AG10803 (cell line): Measurements from ENCODE around the gene LGALS14.
"Not testable (repeated sequence)": the region's sequence is repeated elsewhere in the genome, so short reads cannot be mapped to it uniquely, and the experiment has no call there.

Source experiments
- DNase-seq: peaks from one replicate; pipeline ENCODE4 v3.0.0; 2010; ENCODE audit warnings: low read depth
- H3K4me3 ChIP-seq: 2 replicates; pipeline ENCODE4 v1.5.1; 2011; ENCODE audit warnings: mild to moderate bottlenecking, low read length, control low read depth
- TF ChIP-seq, protein P1 (sequence below): conservative IDR thresholded peaks from 2 replicates; pipeline ENCODE4 v1.5.1; 2011; ENCODE audit warnings: mild to moderate bottlenecking, low read length, control low read depth, inconsistent platforms

LGALS14 gene

DNA sequence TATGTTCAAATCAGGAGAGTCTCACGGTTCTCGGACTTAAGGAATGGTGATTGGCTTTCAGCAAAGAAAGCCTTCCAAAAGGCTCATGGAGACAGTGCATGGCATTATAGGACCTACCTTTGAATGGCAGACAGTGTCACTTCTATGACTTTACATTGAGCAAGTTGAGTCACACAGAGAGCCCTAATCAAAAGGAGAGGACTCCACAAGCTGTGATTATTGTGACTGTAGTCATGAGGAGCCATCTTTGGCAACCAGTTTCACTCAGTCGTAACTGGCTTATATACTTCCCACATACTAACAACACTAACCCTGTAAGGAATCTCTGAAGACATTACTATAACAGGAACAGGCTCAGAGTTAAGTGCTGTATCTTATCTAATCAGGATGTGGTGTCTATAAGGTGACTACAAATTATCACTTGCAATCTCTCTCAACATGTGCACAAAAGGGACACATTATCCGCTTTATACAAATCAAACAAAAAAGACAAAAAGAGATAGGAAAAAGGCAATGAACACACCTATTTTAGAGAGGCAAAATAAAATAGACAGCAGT, 6.1 kb downstream of the LGALS14 start:
- no peak overlapping the region for H3K4me3 ChIP-seq
- DNase-seq: no peak
- TF ChIP-seq, protein P1, sequence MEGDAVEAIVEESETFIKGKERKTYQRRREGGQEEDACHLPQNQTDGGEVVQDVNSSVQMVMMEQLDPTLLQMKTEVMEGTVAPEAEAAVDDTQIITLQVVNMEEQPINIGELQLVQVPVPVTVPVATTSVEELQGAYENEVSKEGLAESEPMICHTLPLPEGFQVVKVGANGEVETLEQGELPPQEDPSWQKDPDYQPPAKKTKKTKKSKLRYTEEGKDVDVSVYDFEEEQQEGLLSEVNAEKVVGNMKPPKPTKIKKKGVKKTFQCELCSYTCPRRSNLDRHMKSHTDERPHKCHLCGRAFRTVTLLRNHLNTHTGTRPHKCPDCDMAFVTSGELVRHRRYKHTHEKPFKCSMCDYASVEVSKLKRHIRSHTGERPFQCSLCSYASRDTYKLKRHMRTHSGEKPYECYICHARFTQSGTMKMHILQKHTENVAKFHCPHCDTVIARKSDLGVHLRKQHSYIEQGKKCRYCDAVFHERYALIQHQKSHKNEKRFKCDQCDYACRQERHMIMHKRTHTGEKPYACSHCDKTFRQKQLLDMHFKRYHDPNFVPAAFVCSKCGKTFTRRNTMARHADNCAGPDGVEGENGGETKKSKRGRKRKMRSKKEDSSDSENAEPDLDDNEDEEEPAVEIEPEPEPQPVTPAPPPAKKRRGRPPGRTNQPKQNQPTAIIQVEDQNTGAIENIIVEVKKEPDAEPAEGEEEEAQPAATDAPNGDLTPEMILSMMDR: no peak

DNA sequence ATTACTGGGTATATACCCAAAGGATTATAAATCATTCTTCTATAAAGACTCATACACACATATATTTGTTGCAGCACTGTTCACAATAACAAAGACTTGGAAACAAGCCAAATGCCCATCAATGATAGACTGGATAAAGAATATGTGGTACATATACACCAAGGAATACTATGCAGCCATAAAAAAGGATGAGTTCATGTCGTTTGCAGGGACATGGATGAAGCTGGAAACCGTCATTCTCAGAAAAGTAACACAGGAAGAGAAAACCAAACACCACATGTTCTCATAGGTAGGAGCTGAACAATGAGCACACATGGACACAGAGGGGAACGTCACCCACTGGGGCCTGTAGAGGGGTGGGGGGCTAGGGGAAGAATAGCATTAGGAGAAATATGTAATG, 15.9 kb downstream of the LGALS14 start:
- H3K4me3 ChIP-seq, DNase-seq: not testable (repeated sequence)

DNA sequence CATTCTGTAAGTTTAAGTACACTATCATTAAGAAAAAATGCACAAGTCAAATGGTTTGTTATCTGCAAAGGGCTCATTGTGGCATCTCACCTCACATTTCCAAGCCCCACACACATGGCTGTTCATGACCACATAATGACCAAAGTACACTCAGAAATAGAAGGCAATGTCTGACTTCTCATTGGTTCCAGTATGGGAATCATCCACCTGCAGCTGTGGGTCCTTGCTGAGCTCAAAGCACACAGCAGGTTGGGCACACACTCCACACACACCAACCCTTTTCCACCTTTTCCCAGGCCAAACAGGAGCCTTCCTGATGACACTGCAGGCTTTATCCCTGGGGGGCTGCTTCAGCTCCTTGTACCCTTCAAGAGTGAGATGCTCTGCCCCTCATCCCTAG, 21.7 kb downstream of the LGALS14 start:
- DNase-seq: no peak
- H3K4me3 ChIP-seq: no peak overlapping the region
- TF ChIP-seq, protein P1: no peak

DNA sequence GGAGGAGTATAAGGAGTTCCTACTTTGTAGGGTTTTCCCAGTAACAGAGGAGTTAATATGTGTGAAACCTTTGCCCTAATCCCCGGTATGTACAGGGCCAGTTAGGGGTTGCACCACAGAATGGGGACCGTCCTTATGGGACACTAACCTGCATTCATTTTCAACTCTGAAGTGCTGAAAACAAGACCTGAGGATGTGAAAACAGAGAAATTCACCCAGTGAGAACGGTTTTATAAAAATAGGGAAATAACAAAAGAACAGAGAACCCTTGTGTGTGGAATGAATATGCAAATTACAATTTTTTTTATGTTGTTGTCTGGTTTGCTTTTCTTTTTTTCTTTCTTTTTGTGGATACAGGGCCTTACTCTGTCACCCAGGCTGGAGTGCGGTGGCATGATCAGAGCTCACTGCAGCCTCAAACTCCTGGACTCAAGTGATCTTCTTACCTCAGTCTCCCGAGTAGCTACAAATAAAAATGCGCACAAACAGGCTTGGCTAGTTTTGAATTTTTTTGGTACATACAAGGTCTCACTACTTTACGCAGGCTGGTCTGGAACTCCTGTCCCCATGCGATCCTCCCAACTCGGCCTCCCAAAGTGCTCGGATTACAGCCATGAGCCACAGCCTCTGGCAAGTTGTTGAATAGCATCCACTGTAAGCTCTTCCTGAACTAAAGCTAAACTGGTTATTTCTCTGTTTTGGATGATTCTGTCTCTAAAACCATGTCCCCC, 23.0 kb downstream of the LGALS14 start:
- TF ChIP-seq, protein P1: no peak
- no peak for DNase-seq
- H3K4me3 ChIP-seq: no peak overlapping the region

DNA sequence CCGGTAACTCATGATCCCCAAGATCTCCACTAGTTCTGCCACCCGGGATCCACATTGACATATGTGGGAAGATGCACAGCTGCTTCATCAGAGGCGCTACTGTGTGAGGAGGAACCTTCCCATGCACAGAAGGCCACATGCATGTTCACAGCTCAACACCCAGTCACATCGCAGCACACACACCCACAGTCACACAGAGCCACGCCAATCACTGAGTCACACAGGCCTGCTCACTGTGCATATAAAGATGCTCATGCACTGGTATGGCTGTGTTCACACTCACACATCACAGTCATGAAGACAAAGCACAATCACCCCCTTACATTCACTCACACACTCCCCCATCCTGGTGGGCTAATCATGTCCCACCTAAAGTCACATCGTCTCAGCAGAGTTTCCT, 23.8 kb downstream of the LGALS14 start:
- no peak for DNase-seq
- H3K4me3 ChIP-seq: no peak overlapping the region
- TF ChIP-seq, protein P1: no peak

DNA sequence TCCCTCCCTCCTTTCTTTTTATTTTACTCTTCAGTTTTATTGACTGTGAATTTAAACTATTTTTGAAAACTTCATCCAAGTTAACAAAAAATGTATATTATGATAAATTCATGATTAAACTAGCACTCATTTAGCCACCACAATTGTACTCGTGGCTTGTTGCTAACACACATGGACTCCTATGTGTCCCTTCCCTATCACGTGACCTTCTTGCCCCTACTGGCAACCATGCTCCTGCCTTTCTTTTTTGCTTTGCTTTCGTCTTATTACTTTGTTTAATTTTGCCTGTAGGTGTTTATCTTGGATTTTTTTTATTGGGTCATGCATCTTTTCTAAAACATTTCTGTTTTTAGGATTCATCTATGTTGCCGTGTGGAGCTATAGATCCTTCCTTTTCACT, 25.3 kb downstream of the LGALS14 start:
- DNase-seq: no peak
- no peak overlapping the region for H3K4me3 ChIP-seq
- TF ChIP-seq, protein P1: no peak

DNA sequence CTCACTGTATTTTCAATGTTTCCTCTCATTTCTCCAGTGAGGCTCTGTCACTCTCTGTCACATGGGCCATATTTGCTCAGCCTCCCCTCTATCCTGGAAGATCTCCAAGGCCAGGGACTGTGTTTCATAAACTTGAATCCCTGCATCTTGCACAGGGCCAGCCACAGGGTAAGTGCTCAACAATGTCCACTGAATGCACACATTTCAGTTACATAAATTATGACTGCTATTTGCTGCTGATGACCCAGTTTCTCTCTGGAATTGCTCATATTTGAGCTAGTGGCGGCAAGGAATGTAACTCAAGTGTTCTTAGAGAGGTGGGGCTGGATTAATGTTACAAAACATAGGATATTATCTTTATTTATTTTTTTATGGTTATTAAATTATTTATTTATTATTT, 27.4 kb downstream of the LGALS14 start:
- H3K4me3 ChIP-seq: no peak overlapping the region
- DNase-seq: no peak
- TF ChIP-seq, protein P1: no peak
